Ureter (tissue), 1 donor: Measurements from ENCODE around the gene ZNF423. TPM values are rescaled to one million over a fixed set of nuclear protein-coding genes. Genes with fewer than 3 reads are reported as not detected.
A peak's percentile ranks its signal among the peaks of the same experiment; 100 is the strongest.

Experiments used
- DNase-seq: peaks from one replicate; pipeline ENCODE4 v3.0.0-alpha.2; 2020; ENCODE audit warnings: low spot score
- total RNA-seq: library from RNA; stranded (reverse); gene quantifications from one replicate; pipeline ENCODE4 v1.2.4, GENCODE V29; 2023
- donor health status: DM: yes; HTN: yes; CAD: no.

Gene ZNF423
- total RNA-seq, 1 donor from 2014 or later, result 15.7 TPM

DNA sequence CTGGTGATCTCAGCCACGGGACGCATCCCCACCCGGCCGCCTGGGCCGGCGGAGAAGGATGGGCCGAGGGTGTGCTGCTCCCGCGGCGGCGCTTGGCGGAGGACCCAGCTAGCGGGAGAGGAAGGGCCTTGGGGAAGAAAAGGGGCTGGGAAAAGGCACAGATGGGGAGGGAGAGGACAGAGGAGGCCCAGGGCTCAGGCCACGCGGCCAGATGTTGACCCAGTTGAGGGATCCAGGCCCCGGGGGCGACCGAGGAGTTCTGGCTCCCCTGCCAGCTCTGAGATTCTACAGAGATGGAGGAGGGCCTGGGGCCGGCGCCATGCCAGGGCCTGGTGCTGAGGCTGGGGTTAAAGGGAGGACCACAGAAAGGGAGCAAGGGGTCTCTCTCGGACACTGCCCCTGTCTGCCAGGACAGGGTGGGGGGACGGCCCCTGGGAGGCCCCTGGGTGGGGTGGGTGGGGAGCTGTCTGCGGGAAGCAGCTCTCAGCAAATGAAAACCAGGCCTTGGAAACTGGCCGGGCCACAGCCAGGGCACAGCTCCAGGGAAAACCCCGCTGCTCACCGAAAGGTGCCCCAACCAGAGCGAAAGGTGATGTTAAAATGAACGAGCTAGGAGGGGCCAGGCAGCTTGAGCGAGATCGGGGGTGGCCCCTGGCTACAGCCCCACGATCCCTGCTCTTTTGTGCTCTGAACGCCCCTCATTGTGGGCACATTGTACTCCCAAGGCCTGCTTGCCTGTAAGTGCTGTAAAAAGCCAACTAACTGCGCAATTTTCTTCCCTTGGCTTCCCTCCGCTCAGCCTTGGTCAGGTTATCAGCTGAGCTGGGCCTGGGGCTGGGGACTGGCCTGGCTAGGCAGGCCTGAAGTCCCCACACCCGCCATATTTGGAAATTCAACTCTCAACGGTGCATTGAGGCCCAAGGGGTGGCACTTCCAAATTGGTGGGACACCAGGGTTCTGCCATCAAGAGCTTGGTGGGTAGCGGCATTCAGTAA is 191.4 kb downstream of the ZNF423 start:
- peak; percentile 51 for DNase-seq

- no peak for DNase-seq
Observed at GRCh38 chr16:49663081-49664065, 192.5 kb downstream of the ZNF423 start.

GRCh38 chr16:49662569-49662968 is 193.3 kb downstream of the ZNF423 start:
- DNase-seq, result no peak

DNA sequence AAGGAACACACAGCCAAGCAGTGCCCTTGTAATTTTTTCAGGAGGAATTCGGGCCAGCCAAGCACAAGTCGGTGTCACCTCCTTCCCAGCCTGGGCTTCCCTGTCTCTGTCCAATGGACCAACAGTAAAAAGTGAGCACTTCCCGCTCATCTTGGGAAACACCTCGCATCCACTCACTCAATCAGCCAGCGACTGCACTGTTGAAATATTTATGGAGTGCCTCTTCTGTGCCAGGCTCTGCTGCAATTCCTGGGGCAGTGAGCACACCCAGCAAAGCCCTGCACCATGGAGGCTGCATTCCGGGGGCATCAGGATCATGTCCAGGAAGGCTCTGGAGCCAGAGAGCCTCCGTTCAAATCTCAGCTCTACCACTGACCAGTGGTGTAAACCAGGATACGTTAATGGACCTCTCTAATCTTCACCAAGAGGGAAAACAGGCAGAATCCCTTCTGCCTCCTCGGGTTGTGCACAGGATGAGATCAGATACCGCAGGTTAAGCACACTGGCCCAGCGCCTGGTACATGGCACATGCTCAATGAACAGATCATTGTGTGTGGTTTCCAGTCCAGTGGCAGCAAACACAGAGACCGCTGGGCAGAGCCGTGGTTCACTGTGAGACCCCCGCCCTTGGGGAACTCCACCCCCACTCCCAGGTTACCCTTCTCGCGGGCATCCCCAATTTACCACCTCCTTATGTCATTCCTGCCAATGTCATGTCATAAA is 194.3 kb downstream of the ZNF423 start:
- no peak for DNase-seq

DNA sequence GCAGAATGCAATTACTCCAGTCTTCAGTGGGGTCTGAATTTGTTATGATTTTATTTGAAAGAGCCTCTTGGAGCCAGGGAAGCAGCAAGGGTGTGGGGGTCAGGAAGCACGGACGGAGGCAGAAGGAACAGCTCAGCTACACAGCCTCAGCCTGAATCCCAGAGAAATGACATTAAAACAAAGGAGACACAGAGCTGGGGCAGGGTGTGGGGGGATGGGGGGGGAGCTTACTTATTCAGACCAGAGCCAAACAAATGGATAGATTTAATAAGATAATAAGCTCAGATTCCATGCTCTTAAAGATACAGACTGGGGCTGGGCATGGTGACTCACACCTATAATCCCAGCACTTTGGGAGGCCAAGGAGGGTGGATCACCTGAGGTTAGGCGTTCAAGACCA is 195.3 kb downstream of the ZNF423 start:
- DNase-seq, result no peak

DNA sequence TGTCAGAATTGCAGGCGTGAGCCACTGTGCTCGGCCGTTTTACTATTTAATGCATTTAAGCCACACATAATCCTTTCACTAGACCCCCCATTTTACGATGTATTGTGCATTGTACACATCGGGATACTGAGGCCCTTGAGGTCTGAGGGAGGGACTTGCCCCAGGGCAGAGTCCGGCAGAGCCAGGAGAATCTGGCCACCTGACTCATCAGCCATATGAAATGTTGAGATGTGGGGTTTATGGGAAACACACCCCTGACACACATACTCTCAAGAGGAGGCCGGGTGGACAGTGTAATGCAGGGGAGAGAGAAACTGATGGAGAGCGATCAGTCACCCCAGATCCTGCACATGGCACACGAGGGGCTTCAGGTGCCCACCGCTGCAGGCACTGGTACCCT is 196.6 kb downstream of the ZNF423 start:
- DNase-seq, result no peak

- no peak for DNase-seq
Observed at GRCh38 chr16:49658531-49658930, 197.4 kb downstream of the ZNF423 start.

DNA sequence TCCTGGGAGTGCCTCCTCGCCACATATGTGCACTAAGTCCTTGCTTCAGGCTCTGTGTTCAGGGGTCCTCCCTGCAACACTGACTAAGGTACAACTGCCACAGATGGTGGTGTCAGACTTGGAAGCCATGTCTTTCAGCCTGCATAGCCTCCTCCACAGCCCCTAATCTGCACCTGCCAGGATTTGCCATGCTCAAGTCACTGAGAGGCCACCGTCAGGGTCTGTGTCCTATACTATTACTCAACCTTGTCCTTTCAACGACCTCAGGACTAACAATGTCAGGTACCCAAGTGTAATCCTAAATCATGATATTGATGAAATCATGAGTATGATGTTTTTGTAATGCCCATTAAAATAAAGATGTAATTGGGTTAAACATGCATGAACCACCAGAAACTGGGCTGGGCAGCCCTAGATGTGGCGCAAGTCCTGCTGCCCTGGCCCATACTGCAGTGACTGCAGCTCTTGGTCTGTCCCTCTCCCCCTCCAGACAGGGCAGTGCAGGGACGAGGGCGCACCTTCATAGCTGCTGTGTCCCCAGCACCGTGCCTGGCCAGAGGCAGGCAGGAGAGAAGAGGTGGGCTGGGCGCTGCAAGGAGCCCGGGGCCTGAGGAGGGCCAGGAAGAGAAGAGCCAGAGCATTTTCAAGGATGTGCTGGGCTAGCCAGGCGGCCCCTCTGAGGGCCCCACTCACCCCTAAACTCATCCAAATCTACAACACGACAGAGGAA is 198.0 kb downstream of the ZNF423 start:
- DNase-seq, result no peak

- no peak for DNase-seq
Observed at GRCh38 chr16:49654425-49654824, 201.5 kb downstream of the ZNF423 start.

DNA sequence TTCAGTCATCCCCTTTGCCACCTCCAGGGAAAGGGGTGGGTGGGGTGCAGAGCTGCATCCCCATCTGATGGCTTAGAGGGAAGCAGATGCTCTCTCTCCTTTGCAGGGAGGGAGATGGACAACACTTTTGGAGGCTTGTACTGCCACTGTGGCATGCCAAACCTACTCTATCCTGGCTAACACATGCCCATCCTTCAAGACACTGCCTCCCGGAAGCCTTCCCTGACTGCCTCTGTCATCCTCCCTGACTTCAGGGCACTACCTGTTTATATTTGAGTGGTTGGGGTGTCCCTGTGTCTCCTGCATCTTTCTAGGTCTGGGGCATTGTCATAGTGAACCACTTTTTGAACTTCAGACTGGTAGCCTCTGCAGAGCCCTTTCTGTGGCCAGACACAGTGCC is 202.3 kb downstream of the ZNF423 start:
- DNase-seq, result no peak

- no peak for DNase-seq
Observed at GRCh38 chr16:49653173-49653570, 202.7 kb downstream of the ZNF423 start.

- no peak for DNase-seq
Observed at GRCh38 chr16:49652456-49653172, 203.3 kb downstream of the ZNF423 start.

GRCh38 chr16:49651996-49652395 is 203.9 kb downstream of the ZNF423 start:
- no peak for DNase-seq

GRCh38 chr16:49651226-49651625 is 204.7 kb downstream of the ZNF423 start:
- no peak for DNase-seq

- no peak for DNase-seq
Observed at GRCh38 chr16:49650603-49651002, 205.3 kb downstream of the ZNF423 start.

DNA sequence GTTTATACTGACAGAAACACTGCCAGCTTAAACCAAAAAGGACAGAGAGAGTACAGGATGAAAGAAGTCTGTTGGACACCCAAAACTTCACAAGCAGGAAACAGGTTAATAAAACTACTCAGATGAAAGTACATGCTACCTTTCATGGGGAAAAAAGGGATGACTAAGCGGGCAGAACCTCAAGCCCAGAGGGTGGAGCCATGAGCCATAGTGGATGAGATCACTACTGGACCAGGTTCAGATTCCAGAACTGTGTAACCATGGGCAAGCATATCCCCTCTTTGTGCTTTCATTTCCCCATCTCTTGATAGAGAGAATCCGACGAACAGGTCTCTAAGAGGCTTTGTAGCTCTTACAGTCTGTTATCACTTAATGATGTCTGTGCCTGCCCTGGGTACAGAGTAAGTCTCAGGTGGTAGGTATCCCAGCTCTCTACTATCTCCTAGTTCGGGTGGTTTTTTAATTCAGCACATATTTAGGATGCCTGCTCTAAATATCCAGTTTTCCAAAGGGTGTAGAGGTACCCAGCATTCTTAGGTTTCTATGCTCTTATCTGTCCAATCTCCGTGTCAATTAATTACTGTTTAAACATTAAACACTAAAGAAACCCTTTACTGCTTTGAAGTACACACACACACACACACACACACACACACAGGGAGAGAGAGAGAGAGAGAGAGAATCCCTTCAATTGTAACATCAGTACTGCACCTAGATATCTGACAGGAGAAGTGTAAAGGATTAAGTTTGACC is 206.7 kb downstream of the ZNF423 start:
- no peak for DNase-seq

DNA sequence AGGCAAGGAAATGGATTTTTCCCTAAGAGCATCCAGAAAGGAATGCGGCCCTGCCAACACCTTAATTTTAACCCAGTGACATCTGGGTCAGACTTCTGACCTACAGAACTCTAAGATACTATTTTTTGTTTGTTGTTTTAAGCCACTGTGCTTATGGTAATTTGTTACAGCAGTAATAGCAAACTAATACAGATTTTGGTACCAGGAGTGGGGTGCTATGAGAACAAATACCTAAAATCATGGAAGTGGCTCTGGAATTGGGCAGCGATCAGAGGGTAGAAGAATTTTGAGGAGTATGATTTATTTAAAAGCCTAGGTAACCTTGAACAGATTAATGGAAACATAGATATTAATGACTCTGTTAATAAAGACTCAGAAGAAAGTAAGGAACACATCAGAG is 208.2 kb downstream of the ZNF423 start:
- DNase-seq, result no peak

- no peak for DNase-seq
Observed at GRCh38 chr16:49645263-49645662, 210.6 kb downstream of the ZNF423 start.

GRCh38 chr16:49644145-49644463 is 211.8 kb downstream of the ZNF423 start:
- no peak for DNase-seq
